ENCODE measurements around the gene PPP4C. TPM values are rescaled to one million over a fixed set of nuclear protein-coding genes. Genes with fewer than 3 reads are reported as not detected.

Gene PPP4C
- total RNA-seq, 2 donors from 2014 or later, result 101 to 106 TPM

DNA sequence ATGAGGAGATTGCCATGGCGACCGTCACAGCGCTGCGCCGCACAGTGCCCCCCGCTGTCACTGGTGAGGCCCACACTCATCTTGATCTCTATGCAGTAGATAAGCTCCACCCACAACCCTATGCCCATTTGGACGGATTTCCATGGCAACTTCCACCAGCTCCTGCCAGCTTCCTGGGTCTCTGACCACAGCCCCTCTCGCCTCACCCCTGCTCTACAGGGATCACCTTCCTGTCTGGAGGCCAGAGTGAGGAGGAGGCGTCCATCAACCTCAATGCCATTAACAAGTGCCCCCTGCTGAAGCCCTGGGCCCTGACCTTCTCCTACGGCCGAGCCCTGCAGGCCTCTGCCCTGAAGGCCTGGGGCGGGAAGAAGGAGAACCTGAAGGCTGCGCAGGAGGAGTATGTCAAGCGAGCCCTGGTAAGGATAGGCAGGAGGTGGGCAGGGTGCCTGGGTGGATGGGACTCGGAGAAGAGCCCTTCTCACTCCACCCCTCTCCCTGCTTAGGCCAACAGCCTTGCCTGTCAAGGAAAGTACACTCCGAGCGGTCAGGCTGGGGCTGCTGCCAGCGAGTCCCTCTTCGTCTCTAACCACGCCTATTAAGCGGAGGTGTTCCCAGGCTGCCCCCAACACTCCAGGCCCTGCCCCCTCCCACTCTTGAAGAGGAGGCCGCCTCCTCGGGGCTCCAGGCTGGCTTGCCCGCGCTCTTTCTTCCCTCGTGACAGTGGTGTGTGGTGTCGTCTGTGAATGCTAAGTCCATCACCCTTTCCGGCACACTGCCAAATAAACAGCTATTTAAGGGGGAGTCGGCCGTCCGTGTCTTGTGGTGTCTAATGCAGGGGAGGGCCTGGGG is 6.0 kb upstream of the PPP4C start:
- ATAC-seq, result no peak
- intact Hi-C loops (cut with DNase I, micrococcal nuclease), result no loop called here
- peak in 1 of 2 donors; percentile 63 for DNase-seq

DNA sequence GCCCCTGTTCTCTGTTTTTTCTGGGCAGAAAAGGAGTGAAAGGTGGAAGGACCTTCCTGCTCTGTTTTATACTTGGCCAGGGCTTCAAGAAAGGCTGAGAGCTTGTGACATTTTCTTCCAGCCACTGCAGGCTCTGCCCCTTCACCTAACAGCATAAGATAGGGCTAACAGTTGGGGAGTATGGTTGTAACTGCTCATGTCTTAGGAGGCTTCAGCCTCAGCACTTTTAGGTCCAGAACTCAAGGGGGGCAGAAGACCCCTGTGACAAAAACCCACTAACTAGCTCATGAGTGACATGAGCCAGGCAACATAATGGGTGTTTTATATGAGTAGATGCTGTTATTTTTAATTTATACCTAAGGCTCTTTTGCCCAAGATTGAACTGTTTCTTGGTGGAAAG is 5.3 kb upstream of the PPP4C start:
- no peak for ATAC-seq
- DNase-seq, result no peak
- intact Hi-C loops (cut with DNase I, micrococcal nuclease), result no loop called here

DNA sequence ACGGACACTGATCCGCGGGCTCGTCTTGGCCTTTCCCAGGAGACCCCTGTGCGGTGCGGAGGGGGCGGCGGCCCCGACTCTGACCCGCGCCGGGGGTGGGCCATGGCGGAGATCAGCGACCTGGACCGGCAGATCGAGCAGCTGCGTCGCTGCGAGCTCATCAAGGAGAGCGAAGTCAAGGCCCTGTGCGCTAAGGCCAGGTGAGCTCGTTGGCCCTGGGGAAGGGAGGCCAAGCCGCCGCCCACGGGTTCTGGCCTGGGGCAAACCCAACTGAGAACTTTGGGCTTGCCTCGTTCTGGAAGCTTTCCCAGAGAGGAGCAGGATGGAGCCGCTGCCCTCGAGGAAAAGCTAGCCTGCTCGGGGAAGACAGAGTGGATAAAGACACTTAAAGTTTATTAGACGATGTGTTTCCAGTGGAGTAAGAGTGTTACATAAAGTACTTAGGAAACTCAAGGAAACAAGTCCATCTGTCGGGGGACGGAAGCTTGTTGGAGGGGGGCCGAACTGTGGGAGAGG is 540 bp downstream of the PPP4C start:
- DNase-seq (peak in 1 of 2 donors; percentile 48), ATAC-seq (peak; percentile 48)
- intact Hi-C loops (cut with DNase I, micrococcal nuclease), result no loop called here

DNA sequence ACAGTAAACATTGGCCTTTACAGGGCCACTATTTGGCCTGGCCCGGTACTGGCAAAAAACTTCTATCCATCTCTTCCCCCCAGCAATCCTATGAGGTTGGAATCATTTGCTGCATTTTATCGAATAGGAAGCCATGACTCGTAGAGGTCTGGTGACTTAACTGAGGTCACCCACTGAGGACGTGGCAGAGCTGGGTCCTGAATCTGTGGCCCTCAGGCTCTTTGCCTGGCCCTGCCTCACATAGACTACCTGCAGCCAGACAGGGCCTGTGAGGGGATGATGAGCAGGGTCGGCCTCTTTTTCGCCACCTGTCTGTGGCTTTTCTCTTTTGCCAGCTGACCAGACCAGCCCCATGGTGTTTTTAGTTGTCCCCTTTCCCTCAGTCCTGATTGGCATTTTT is 1.9 kb downstream of the PPP4C start:
- ATAC-seq (no peak), DNase-seq (no peak)
- intact Hi-C loops (cut with DNase I, micrococcal nuclease), result no loop called here

DNA sequence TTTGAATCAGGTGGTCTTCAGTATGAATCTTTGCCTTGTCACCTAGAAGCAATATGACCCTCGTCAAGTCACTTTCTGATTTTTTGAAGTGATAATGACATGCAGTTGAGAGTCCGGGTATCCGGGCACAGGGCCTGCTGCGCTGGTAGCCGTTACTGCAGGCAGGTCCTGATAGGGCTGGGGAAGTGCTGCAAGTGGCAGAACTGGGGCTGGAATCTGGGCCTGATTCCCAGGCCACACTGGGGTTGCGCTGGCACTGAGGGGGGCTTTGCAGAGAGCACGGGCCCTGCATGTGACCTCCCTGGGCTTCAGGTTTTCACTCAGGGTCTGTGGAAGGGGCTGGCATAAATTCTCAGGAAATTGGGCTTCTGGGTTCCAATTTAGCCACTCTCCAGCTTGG is 3.0 kb downstream of the PPP4C start:
- DNase-seq (no peak), ATAC-seq (no peak)
- intact Hi-C loops (cut with DNase I, micrococcal nuclease), result no loop called here

DNA sequence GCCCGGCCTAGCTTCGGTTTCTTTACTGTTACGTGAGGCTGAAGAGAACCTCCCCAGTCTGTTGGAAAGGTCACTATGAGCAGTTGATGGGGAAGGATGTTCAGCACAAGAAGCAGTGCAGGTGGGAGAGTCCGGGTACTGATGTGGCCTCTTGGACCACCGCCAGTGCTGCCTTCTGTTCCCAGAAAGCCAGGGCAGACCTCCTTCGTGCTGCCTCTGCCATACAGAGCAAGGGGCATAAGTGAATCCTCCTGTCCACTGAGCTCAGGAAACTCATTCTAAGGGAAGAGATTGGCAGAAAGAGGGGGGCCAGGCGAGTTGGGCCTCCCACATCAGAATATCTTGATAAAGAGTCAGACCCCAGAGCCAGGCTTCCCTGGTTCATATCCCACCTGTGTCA is 3.7 kb downstream of the PPP4C start:
- intact Hi-C loops (cut with DNase I, micrococcal nuclease), result no loop called here
- ATAC-seq, result no peak
- DNase-seq, result no peak

DNA sequence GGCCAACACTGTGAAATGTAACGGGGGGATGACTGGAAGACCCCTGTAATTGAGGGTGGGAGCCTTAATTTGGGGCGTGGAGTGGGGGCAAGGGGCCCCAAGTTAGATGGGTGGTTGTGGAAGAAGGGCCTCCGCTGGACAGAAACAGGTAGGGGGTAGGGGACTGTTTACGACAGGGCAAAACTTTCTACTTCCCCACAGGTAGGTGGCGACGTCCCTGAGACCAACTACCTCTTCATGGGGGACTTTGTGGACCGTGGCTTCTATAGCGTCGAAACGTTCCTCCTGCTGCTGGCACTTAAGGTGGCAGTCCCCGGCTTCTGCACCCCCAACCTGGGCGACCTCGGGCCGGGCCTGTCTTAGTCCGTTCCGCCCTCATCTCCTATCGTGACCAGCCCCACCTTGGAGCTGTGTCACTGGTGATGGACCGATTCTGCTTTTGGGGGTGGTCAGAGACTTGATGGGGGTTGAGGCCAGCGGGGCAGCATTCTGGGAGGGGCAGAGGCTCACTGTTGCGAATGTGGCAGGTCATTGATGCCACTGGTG is 6.8 kb downstream of the PPP4C start:
- intact Hi-C loops (cut with DNase I, micrococcal nuclease), result no loop called here
- no peak for ATAC-seq
- DNase-seq, result no peak

DNA sequence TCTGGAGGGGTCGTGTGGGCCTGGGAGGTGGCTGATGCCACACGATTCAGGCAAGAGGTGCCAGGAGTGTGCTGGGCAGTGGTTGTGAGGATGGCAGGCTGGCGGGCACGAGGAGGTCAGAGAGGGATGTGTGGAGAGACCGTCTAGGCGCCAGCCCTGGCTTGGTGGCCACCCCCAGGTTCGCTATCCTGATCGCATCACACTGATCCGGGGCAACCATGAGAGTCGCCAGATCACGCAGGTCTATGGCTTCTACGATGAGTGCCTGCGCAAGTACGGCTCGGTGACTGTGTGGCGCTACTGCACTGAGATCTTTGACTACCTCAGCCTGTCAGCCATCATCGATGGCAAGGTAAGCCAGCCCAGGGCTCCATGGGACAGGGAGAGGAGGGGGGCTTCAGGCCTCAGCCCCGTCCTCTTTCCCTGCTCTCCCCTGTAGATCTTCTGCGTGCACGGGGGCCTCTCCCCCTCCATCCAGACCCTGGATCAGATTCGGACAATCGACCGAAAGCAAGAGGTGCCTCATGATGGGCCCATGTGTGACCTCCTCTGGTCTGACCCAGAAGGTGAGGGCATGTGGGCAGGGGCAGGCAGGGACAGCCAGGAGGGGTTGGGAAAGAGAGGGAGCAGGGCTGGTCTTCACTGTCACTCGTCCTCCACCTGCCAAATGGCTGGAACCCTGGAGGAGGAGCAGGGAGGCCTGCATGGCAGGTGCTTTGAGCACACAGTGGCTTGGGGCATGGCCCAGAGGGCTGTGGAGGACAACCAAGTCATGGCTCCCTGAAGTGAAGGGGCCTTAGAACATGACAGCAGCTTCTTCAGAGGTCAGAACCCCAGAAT is 7.6 kb downstream of the PPP4C start:
- no peak for DNase-seq
- intact Hi-C loops (cut with DNase I, micrococcal nuclease), result no loop called here
- peak; percentile 12 for ATAC-seq

DNA sequence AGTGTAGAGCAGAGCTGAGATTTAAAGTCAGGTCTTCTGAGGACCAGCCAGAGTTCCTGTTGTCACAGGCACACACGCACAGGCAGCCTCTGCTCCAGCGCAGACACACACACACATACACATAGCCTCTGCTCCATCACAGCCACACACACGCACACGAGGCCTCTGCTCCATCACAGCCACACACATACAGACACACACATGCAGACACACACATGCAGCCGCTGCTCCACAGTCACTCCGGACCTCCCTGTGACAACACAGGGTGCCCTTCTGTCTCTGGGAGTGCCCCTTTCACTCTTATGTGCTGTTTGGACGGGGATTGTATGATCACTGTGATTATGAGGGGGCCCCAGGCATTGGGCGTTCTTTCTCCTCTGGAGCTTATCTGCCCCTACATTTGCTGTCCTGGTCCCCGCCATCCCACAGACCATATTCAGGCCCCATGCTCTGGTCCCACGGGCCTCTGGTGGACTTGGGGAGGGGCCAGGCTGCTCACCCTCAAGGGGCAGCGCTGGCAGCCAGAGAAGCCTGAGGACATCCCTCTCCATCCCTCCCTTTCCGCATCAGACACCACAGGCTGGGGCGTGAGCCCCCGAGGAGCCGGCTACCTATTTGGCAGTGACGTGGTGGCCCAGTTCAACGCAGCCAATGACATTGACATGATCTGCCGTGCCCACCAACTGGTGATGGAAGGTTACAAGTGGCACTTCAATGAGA is 8.5 kb downstream of the PPP4C start:
- intact Hi-C loops (cut with DNase I, micrococcal nuclease), result no loop called here
- no peak for DNase-seq
- peak; percentile 3 for ATAC-seq

DNA sequence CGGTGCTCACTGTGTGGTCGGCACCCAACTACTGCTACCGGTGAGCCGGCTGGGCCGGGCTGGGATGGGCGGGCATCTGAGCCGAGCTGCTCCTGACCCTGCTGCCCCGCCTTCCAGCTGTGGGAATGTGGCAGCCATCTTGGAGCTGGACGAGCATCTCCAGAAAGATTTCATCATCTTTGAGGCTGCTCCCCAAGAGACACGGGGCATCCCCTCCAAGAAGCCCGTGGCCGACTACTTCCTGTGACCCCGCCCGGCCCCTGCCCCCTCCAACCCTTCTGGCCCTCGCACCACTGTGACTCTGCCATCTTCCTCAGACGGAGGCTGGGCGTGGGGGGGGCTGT is 9.0 kb downstream of the PPP4C start:
- ATAC-seq (no peak), DNase-seq (no peak)
- intact Hi-C loops (cut with DNase I, micrococcal nuclease), result no loop called here

DNA sequence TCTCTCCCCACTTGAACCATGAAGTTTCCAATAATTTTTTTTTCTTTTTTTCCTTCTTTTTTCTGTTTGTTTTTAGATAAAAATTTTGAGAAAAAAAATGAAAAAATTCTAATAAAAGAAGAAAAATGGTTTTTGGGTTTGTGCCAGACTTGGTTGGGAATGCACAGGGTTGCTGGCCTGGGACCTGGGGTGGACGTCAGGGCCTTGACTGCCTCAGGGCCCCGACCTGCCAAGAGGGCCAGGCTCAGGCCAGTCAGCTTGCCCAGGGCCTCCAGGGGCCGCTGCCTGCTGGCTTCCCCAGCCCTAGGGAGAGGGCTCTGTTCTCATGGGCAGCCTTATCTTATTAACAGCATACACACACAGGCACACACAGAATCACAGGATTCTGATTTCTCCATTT is 9.5 kb downstream of the PPP4C start:
- intact Hi-C loops (cut with DNase I, micrococcal nuclease), result no loop called here
- DNase-seq (no peak), ATAC-seq (no peak)

DNA sequence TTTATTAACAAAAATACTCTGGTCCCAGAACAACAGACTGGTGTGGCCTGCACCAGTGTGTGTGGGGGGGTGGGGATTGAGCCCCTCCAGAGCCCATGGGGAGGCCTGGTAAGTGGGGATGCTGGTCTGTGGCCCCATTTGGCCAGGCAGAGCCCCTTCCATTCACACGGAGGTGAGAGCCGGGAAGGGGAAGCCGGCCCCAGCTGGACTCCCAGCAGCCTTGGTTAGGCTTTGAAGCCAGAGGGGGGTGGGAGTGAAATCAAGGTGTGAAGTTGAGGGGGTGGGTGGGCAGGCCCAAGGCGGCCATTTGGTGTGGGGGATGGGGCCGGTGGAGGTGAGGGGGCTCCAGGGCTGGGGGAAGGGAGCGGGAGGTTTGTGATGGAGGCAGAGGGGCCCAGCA is 10.0 kb downstream of the PPP4C start:
- no peak for DNase-seq

DNA sequence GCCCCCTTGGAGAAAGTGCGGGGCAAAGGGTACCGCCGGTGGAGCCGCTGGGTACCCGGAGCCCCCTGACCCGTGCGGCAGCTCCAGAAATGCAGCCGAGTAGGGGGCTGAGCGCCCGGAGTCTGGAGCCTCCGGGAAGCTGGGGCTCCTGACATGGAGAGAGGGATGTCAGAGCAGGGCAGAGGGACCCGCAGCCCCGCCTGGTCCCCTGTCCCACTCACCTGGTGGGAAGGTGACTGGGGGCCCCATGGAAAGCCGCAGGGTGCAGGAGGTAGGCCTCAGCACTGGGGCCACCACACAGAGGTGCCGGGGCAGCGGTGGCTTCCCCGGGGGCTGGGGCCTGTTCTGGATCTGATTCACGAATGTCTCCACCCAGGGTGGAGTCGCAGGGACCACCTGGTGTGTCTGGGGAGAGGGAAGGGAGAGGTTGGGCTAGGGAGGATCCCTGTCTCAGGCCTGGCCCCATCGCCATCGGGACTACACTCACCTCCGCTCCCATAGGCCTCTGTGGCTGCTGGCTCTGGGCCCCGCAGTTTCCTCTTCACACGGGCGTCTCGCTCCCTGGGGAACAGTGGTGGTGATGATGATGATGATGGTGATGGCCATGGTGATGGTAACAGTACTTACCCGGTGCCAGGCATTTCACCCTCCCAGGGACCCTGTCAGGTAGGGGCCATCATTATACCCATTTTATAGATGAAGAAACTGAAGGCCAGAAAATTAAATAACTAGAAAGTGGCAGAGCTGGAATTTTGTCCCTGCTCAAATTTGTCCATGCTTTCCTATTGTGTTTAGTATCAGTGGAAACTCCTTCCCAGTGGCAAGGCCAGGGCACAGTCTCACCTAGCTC is 10.7 kb downstream of the PPP4C start:
- intact Hi-C loops (cut with DNase I, micrococcal nuclease), result no loop called here
- DNase-seq, result no peak
- ATAC-seq, result no peak

More for the DNA sequence above, 10.0 kb downstream of the PPP4C start:
- intact Hi-C loops (cut with DNase I, micrococcal nuclease), result no loop called here
- no peak for ATAC-seq

DNA sequence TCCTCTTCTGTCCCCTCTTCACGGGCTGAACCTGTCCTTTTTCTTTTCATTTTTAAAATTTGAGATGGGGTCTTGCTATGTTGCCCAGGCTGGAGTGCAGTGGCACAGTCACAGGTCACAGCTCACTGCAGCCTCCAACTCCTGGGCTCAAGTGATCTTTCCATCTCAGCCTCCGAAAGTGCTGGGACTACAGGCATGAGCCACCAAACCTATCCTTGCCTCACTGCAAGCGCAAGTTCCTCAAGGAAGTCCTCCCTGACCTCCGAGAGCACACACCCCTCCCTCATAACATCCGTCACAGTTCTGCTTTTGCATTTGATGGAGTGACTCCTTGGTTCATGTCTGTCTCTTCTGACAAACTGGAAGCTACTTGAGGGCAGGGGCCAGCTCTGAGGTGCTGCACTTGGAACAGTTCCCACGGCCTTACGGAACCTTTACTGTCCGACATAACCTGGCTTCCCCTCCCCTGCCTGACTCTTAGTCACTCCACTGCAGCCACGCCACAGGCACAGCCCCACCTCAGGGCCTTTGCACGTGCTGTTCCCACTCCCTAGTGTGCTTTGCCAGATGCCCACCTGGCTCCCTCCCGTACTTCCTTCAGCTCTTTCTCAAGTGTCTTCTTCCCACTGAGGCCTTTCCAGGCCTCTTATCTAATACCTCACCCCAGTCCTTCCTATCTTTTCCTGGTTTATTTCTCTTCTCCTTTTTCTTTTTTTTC is 11.5 kb downstream of the PPP4C start:
- intact Hi-C loops (cut with DNase I, micrococcal nuclease), result no loop called here
- DNase-seq, result no peak
- ATAC-seq, result no peak

DNA sequence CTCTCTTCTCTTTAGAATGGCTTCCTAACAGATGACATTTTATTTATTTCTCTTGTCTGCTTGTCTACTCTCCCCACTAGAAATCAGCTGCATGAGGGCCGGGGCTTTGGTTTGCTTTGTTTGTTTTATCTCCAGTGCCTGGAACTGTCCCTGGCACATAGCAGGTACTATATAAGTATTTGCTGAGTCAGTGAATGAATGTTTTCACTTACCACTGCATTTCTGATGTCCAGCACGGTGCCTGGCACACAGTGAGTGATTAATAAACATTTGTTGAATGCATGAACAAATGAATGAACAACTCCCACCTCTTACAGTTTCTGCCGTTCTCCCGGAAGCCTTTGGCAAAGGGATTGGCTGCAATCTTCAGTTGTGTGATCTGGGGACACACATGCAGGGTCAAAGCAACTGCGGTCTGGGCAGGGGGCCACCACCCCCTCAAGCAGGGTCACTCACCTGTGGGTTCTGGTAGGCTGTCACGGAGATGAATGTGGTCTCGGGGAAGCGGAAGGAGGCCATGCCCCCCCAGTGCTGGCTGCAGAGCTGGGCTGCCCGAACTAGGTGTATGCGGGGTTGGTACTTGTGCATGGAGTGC is 12.5 kb downstream of the PPP4C start:
- DNase-seq (no peak), ATAC-seq (no peak)
- intact Hi-C loops (cut with DNase I, micrococcal nuclease), result no loop called here

DNA sequence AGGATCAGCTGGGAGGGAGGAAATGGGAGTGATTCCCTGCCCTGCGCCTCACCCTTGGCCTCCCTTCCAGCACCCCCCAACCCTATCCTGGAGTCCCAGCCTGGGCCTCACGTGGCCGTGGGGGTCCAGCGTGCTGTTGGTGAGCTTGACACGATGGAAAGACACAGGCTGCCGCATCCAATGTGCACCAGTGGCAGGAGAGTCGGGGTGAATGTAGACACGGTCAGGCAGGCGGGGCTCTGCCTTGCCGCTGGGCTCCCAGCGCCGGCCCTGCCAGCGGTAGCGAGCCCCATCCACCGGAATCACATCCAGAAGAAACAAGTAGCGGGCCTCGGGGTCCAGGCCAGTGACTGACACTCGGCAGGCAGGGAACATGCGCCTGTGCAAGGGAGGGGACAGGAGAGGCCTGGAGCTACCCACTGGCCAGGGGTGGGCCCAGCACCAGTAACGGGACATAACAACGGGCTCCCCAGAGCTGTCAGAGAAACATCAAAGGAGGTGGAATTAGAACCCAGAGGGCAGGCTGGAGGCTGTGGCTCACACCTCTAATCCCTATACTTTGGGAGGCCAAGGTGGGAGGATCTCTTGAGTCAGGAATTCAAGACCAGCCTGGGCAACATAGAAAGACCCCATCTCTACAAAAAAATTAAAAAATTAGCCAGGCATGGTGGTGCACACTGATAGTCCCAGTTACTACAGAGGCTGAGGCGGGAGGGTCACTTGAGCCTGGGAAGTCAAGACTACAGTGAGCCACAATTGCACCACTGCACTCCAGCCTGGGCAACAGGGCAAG is 13.2 kb downstream of the PPP4C start:
- DNase-seq (no peak), ATAC-seq (no peak)
- intact Hi-C loops (cut with DNase I, micrococcal nuclease), result no loop called here

Measured in left colon (tissue), 2 donors.